Measurements from ENCODE around the gene CABP2. TPM values are rescaled to one million over a fixed set of nuclear protein-coding genes. Genes with fewer than 3 reads are reported as not detected.
"Not testable (repeated sequence)": the region's sequence is repeated elsewhere in the genome, so short reads cannot be mapped to it uniquely, and the experiment has no call there.

The CABP2 gene
- total and polyA plus RNA-seq, 10 of the 15 experiments (the other 5 are each of a cell fraction or from before 2014, with no cell fraction given): not detected

- Histone ChIP-seq H4K20me1 (ENCODE audit: control insufficient read depth, insufficient read depth) (no peaks in the 10 kb centered on the region), H3K4me2 (ENCODE audit: control insufficient read depth, insufficient read depth) (no peak overlapping the region), H3K79me2 (ENCODE audit: control insufficient read depth, insufficient read depth, low read length) (no peaks in the 10 kb centered on the region), H3K4me3 (no peak overlapping the region), H2AFZ (ENCODE audit: control insufficient read depth, low read depth, low read length) (no peak overlapping the region), H3K27ac (ENCODE audit: control insufficient read depth, insufficient read depth) (no peak overlapping the region), H3K9me3 (replicated peaks; ENCODE audit: control insufficient read depth, insufficient read depth, low read length) (peaks cover 12% of the 10 kb centered on the region; the same call in 2 of the 3 replicates), H3K27me3 (replicated peaks in 1 of 2; ENCODE audit: control insufficient read depth in 2 of 2, insufficient read depth in 2 of 2, low read length in 1 of 2) (no peaks in the 10 kb centered on the region), H3K9ac (ENCODE audit: control insufficient read depth, insufficient read depth, low read length) (no peak overlapping the region), H3K36me3 (ENCODE audit: control insufficient read depth in 2 of 2, insufficient read depth in 2 of 2, low read length in 1 of 2) (no peaks in the 10 kb centered on the region), H3K4me1 (ENCODE audit: control insufficient read depth, insufficient read depth, low read length) (no peaks in the 10 kb centered on the region)
- ChIA-PET CTCF (interaction anchor here (0.7 kb wide), 1 partner anchor 98 kb away, joined by 3 read pairs; no protein-coding TSS in a partner anchor), SMC1A (ENCODE audit: uncharacterized antibody, unreplicated experiment) (interaction anchor here (1.0 kb wide), 1 partner anchor 167 kb away, joined by 3 read pairs; no protein-coding TSS in a partner anchor), POLR2A (no interaction called here), RAD21 (ENCODE audit: unreplicated experiment) (interaction anchor here (1.0 kb wide), 1 partner anchor 9 kb away, joined by 3 read pairs; no protein-coding TSS in a partner anchor)
- 60% methylated on average over 9 of the region's 9 CpGs for WGBS (ENCODE audit: insufficient coverage, insufficient replicate concordance, low lambda C conversion rate, missing lambda C conversion rate)
- no peak for TF ChIP-seq CTCF (IDR thresholded peaks at IDR 0.05 in 2 of 3, conservative IDR thresholded peaks at IDR 0.05 in 1 of 3; ENCODE audit: control insufficient read depth in 2 of 3, extremely low read depth in 1 of 3, insufficient read depth in 1 of 3, low read depth in 3 of 3, low read length in 3 of 3)
- TF ChIP-seq CREM (IDR thresholded peaks at IDR 0.05; ENCODE audit: low read depth): no peak
- TF ChIP-seq FOXM1 (IDR thresholded peaks at IDR 0.05; ENCODE audit: low read depth, low read length): no peak
- no peak for TF ChIP-seq CHD2 (IDR thresholded peaks at IDR 0.05; ENCODE audit: borderline replicate concordance, low read depth, low read length)
- no peak for TF ChIP-seq SRF (IDR thresholded peaks at IDR 0.05; ENCODE audit: low read depth in 2 of 2, low read length in 2 of 2)
- no peak for TF ChIP-seq IRF3 (IDR thresholded peaks at IDR 0.05)
- TF ChIP-seq PRDM15 (CRISPR knock-in tag; IDR thresholded peaks at IDR 0.05): no peak
- no peak for TF ChIP-seq NR2F1 (conservative IDR thresholded peaks at IDR 0.05)
- TF ChIP-seq PAX5 (IDR thresholded peaks at IDR 0.05; ENCODE audit: borderline replicate concordance, low read depth, low read length): no peak
- no peak for ATAC-seq
- no peak for DNase-seq (ENCODE audit: low read depth, low spot score)
- intact Hi-C loops (cut with micrococcal nuclease; ENCODE audit: unreplicated experiment) (no loop called here), in situ Hi-C loops (cut with MboI) (no loop called here)
- no peak for FAIRE-seq
- BruUV-seq (replicated peaks): no TSS peak
These were observed 25.4 kb upstream of the CABP2 start for GRCh38 chr11:67548555-67549110.

- H3K36me3 ChIP-seq (ENCODE audit: control insufficient read depth in 2 of 2, insufficient read depth in 2 of 2, low read length in 1 of 2); intact Hi-C loops (cut with micrococcal nuclease; ENCODE audit: unreplicated experiment); H3K27me3 ChIP-seq (replicated peaks in 1 of 2; ENCODE audit: control insufficient read depth in 2 of 2, insufficient read depth in 2 of 2, low read length in 1 of 2); H3K79me2 ChIP-seq (ENCODE audit: control insufficient read depth, insufficient read depth, low read length); H4K20me1 ChIP-seq (ENCODE audit: control insufficient read depth, insufficient read depth); H3K9ac ChIP-seq (ENCODE audit: control insufficient read depth, insufficient read depth, low read length); BruUV-seq (replicated peaks); ATAC-seq; H3K4me3 ChIP-seq; H3K4me2 ChIP-seq (ENCODE audit: control insufficient read depth, insufficient read depth); CTCF ChIA-PET; DNase-seq (ENCODE audit: low read depth, low spot score); H3K4me1 ChIP-seq (ENCODE audit: control insufficient read depth, insufficient read depth, low read length); H3K27ac ChIP-seq (ENCODE audit: control insufficient read depth, insufficient read depth); H2AFZ ChIP-seq (ENCODE audit: control insufficient read depth, low read depth, low read length); FAIRE-seq; POLR2A ChIA-PET; in situ Hi-C loops (cut with MboI): not testable (repeated sequence)
- peaks cover 12% of the 10 kb centered on the region; the same call in 2 of the 3 replicates for H3K9me3 ChIP-seq (replicated peaks; ENCODE audit: control insufficient read depth, insufficient read depth, low read length)
- SMC1A ChIA-PET (ENCODE audit: uncharacterized antibody, unreplicated experiment): interaction anchor here (1.0 kb wide), 1 partner anchor 166 kb away, joined by 3 read pairs; no protein-coding TSS in a partner anchor
- 14% methylated on average over 4 of the region's 4 CpGs for WGBS (ENCODE audit: insufficient coverage, insufficient replicate concordance, low lambda C conversion rate, missing lambda C conversion rate)
- RAD21 ChIA-PET (ENCODE audit: unreplicated experiment): interaction anchor here (1.0 kb wide), 1 partner anchor 10 kb away, joined by 3 read pairs; no protein-coding TSS in a partner anchor
These were observed 24.9 kb upstream of the CABP2 start for GRCh38 chr11:67548112-67548511.
